HG03469 (cell line): Measurements from ENCODE around the gene CAMK2N2.

Source experiments
- ATAC-seq: cut with Tn5 transposase; IDR thresholded peaks from one replicate; pipeline ENCODE4 v1.9.1; 2021; ENCODE audit warnings: mild to moderate bottlenecking, moderate library complexity, moderate number of reproducible peaks; ENCODE audit not compliant: unreplicated experiment

The CAMK2N2 gene

GRCh38 chr3:184261270-184261853 is at the start of gene CAMK2N2:
CAMK2N2 (minus strand) TSS chr3:184261553; CDS start chr3:184261285, 268 bp downstream.
- ATAC-seq = no peak

- ATAC-seq = no peak
Measured at GRCh38 chr3:184308744-184309143, 47.4 kb upstream of the CAMK2N2 start.

DNA sequence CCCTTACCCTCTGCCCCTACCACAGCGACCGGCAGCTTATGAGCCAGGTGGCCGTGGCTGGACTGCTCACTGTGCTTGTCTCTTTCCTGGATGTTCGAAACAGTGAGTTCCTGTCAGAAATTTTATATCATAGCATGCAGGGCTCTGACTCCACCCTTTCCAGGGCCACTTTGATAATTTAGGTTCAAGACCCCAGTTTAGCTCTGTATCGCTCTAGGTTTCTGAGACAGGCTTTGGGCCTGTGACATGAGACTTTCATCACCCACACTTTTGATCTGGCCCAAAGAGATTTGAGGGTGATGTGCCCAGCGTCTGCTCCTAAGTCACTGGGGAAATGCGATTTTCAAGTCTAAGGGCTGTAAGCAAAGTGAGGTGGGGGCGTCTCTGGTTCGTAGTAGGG is 46.6 kb upstream of the CAMK2N2 start:
- no peak for ATAC-seq

DNA sequence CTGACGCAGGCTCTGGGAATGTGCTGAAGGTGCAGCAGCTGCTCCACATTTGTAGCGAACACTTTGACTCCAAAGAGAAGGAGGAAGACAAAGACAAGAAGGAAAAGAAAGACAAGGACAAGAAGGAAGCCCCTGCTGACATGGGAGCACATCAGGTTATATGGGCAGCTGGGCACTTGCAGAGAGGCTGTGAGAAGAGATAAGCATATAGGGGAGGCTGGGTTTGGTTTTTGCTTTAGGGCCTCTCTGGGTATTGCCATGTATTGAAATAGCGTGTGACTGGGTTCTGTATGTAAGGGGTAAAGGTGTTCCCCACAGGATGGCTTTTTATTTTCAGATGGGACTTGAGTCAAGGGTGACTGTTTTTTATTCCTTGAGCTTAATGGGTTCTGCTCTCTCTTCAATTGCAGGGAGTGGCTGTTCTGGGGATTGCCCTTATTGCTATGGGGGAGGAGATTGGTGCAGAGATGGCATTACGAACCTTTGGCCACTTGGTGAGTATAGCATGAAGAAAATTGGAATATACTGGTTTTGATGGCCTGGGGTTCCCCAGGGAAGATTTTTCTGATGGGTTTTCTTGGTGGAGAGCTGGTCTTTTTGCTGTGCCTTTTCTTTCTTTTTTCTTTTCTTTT is 45.1 kb upstream of the CAMK2N2 start:
- no peak for ATAC-seq

- ATAC-seq = no peak
Measured at GRCh38 chr3:184305577-184305976, 44.2 kb upstream of the CAMK2N2 start.

- no peak for ATAC-seq
Measured at GRCh38 chr3:184300378-184300720, 39.0 kb upstream of the CAMK2N2 start.

DNA sequence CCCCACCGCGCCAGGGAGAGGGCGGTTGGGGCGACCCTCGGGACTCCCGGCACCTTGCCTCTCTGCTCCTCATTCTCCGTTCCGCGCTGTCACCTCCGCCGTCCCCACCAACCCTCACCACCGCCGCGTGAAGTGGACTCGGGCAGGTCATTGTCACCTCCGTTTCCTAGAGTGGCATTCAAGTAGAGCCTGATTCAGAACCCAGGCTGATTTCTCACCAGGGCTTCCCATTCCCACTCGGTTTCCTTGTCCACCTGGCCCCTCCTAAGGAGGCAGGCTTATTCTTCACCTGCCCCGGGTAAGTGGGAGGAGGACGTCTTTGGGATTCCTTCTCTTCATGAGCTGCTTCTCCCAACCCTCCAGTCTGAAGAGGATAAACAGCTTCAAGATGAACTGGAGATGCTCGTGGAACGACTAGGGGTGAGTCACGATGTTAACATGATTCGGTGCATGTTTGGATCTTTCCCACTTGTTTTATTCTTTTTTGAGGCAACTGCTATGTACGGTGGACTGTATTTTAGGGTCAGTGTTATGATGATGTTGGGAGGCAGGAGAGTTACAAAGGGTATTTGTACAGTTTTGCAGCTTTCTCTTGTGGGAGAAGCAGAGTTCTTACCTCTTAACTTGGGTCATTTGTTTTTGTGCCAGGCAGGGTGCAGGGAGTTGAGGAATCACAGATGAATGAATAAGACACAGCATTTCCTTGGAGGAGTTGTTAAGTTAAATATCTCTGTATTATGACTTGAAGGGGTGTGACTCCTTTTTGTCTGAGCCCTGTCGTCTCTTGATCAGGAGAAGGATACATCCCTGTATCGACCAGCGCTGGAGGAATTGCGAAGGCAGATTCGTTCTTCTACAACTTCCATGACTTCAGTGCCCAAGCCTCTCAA is 38.4 kb upstream of the CAMK2N2 start:
- no peak for ATAC-seq

GRCh38 chr3:184298759-184299487 is 37.6 kb upstream of the CAMK2N2 start, which contains the start of gene PSMD2:
PSMD2 (plus strand) TSS chr3:184299241; CDS start chr3:184299267, 26 bp downstream.
- peak; percentile 79 for ATAC-seq

DNA sequence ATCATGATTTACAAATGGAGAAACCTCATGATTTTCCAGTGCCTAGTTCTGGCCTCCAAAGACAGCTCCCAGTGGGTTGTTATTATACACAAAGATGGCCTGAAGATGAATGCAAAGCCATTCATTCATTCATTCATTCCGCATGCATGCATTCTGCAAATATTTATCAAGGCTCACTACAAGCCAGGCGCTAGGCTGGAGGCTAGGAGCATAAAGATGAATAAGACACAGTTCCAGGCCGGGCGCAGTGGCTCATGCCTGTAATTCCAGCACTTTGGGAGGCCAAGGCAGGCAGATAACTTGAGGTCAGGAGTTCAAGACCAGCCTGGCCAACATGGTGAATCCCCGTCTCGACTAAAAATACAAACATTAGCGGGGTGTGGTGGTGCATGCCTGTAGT is 35.3 kb upstream of the CAMK2N2 start:
- ATAC-seq = no peak

DNA sequence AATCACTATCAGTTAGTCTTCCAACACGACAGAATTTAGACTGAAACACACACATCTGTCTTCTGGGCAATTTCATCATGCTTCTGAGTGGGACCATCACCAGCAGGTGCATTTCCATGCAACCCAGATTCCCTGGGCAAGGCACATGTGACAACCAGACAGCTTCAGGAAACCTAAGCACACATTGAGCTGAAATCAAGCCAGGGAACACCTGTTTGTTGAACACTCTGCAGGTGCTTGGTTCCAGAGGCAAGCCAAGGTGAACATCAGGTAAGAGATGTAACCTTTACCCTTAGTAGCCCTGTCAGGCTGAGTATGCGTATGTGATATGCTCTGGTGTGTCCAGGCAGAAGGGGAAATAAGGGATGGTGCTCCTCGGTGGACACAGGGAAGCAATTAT is 34.4 kb upstream of the CAMK2N2 start:
- ATAC-seq = no peak

DNA sequence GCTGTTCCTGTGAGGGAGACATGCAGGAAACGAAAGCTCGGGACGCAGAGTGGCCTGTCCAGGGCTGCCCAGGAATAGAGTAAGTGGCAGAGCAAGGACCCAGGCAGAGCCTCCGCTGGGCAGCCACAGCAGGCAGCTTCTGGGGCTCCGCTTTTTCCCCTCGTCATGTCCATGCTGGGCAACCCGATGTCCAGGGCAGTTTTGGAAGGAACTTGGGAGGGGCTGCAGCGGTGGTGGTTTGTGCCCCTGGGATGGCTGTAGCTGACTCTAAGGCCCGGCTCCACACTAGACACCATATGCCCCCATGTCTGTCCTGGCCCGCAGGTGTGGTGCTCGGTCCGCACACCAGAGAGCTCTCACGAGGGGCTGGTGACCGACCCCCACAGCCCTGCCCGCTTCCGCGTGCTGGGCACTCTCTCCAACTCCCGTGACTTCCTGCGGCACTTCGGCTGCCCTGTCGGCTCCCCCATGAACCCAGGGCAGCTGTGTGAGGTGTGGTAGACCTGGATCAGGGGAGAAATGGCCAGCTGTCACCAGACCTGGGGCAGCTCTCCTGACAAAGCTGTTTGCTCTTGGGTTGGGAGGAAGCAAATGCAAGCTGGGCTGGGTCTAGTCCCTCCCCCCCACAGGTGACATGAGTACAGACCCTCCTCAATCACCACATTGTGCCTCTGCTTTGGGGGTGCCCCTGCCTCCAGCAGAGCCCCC is 30.5 kb upstream of the CAMK2N2 start:
- no peak for ATAC-seq

GRCh38 chr3:184291044-184291737 is 29.8 kb upstream of the CAMK2N2 start:
- no peak for ATAC-seq

DNA sequence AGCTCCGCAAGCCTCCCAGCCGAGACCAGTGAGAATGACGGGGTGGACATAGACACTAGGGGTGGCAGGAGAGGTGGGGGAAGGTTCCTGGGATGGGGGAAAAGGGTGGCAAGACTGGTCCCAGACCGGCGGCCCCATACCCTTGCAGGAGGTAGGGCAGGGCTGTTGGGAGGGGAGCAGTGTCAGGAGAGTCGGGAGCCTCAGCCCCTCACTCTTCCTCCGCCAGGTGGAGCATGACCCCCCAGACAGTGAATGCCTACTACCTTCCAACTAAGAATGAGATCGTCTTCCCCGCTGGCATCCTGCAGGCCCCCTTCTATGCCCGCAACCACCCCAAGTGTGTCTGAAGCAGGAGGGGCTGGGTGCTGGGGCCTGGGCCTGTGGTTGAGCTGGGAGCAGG is 29.0 kb upstream of the CAMK2N2 start:
- no peak for ATAC-seq

DNA sequence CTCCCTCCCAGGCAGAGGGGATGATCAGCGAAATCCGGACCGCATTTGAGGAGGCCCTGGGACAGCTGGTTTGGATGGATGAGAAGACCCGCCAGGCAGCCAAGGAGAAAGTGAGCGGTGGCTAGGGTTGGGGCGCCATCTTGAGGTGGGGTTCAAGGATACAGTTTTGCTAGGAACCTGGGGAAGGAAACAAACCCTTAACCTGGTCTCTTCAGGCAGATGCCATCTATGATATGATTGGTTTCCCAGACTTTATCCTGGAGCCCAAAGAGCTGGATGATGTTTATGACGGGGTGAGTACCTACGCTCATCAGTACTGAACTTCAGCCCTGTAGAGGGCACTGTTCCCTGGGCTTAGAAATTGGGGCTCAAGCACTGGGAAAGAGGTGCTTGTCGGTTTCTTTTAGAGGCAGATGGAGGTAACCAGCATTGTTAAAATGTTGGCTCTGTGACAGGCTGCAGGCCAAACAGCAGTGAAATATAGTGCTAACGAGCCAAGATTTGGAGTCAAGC is 28.1 kb upstream of the CAMK2N2 start:
- no peak for ATAC-seq

GRCh38 chr3:184284696-184285095 is 23.3 kb upstream of the CAMK2N2 start:
- no peak for ATAC-seq

DNA sequence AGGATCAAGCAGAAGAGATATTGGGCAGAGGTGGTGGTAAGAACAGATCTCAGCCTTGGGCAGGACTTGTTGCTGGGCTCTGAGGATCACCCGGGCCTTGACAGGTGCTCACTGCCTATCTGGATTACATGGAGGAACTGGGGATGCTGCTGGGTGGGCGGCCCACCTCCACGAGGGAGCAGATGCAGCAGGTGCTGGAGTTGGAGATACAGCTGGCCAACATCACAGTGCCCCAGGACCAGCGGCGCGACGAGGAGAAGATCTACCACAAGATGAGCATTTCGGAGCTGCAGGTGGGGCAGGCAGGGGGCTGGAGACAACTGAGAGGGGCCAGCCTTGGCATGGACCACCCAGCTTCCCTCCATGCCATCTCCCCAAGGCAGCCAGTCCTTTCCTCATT is 22.3 kb upstream of the CAMK2N2 start:
- ATAC-seq = no peak

- no peak for ATAC-seq
Measured at GRCh38 chr3:184282941-184283340, 21.6 kb upstream of the CAMK2N2 start.

DNA sequence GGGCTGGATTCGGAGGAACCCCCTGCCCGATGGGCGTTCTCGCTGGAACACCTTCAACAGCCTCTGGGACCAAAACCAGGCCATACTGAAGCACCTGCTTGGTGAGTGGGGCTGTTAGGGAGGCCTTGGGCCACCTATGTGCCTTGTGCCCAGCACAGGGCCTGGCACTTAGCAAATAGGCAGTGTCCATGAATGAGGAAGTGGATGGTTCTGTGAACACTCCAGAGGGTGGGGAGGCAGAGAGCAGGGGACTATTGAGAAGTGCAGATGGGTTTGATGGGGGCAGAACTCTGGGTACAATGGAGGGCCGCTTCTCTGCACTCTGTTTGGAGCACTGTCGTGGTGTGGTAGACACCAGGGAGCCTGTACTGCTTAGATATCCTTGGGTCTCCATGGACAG is 16.0 kb upstream of the CAMK2N2 start:
- no peak for ATAC-seq

- no peak for ATAC-seq
Measured at GRCh38 chr3:184275961-184276910, 14.9 kb upstream of the CAMK2N2 start, which contains the start of gene ECE2. ECE2 (plus strand) TSS chr3:184276022; CDS start chr3:184276154, 132 bp downstream.
